ENCODE measurements around the gene AQP6.
"Not testable (repeated sequence)": the region's sequence is repeated elsewhere in the genome, so short reads cannot be mapped to it uniquely, and the experiment has no call there.

The AQP6 gene

GRCh38 chr12:49985981-49986380 lies 13.2 kb downstream of the AQP6 start:
- in situ Hi-C loops (cut with HindIII; ENCODE audit: low sequenced_read_pairs), result no loop called here

- in situ Hi-C loops (cut with HindIII; ENCODE audit: low sequenced_read_pairs), result not testable (repeated sequence)
Measured at GRCh38 chr12:49986476-49986875, 13.7 kb downstream of the AQP6 start.

GRCh38 chr12:49987625-49988303 lies 15.0 kb downstream of the AQP6 start:
- in situ Hi-C loops (cut with HindIII; ENCODE audit: low sequenced_read_pairs), result no loop called here

DNA sequence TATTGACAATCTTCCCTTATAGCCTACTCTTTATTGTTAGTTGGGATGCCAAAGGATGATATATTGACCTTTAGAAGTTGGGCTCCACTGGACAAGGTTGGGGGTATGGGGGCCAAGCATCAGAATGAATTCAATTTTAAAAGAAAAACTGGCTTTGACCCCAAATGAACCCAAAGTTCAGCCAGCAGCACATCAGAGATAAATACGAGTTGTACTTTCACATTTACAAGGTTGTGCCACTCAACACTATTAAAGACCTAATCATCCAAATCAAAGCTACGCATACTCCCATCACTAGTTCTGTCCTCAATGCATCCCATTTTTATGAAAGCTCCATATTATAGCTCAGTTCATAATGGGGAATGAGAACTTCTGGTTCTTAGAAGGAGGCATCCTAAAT lies 16.7 kb downstream of the AQP6 start:
- in situ Hi-C loops (cut with HindIII; ENCODE audit: low sequenced_read_pairs), result not testable (repeated sequence)

DNA sequence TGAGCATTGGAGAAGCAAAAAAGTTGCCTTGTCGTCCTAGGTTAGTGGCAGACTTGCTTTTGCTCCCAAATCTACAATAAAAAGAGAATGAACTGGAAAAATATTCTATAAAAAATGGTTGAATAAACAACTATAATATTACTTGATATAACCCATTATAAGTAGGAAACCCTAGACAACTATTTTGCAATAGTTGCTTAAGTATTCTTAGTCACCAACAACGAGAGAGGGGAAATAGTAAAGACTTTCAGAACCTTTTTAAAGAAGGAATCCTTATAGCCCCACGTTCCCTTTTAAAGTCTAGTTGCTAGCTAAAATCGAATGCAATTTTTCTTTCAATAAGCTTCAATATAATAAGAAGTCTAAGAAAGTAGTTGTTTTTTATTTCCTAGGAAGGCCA lies 17.5 kb downstream of the AQP6 start:
- in situ Hi-C loops (cut with HindIII; ENCODE audit: low sequenced_read_pairs), result no loop called here

GRCh38 chr12:49998453-49998852 lies 25.7 kb downstream of the AQP6 start:
- in situ Hi-C loops (cut with HindIII; ENCODE audit: low sequenced_read_pairs), result no loop called here

GRCh38 chr12:50003595-50003994 lies 30.8 kb downstream of the AQP6 start:
- in situ Hi-C loops (cut with HindIII; ENCODE audit: low sequenced_read_pairs), result no loop called here

- in situ Hi-C loops (cut with HindIII; ENCODE audit: low sequenced_read_pairs), result no loop called here
Measured at GRCh38 chr12:50004696-50005095, 31.9 kb downstream of the AQP6 start.

- in situ Hi-C loops (cut with HindIII; ENCODE audit: low sequenced_read_pairs), result no loop called here
Measured at GRCh38 chr12:50005175-50005574, 32.4 kb downstream of the AQP6 start.

DNA sequence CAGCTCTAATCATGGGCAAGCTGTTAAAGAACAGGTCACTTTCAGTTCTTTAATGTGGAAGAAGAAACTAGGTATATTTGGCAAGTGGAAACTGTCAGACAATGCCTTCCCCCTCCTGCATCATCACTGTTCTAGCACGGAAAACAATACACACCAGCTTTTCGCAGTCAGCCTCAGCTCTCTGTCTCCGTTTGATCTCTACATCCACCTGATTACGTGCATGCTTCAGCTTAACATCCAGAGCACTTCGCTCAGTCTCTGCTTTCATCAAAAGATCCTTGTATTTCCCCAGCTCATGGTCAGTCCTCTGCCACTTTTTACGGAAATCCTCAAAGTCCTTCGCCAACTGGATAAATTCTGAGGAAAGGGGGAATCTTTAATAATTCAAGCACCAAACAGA lies 33.5 kb downstream of the AQP6 start:
- in situ Hi-C loops (cut with HindIII; ENCODE audit: low sequenced_read_pairs), result no loop called here

DNA sequence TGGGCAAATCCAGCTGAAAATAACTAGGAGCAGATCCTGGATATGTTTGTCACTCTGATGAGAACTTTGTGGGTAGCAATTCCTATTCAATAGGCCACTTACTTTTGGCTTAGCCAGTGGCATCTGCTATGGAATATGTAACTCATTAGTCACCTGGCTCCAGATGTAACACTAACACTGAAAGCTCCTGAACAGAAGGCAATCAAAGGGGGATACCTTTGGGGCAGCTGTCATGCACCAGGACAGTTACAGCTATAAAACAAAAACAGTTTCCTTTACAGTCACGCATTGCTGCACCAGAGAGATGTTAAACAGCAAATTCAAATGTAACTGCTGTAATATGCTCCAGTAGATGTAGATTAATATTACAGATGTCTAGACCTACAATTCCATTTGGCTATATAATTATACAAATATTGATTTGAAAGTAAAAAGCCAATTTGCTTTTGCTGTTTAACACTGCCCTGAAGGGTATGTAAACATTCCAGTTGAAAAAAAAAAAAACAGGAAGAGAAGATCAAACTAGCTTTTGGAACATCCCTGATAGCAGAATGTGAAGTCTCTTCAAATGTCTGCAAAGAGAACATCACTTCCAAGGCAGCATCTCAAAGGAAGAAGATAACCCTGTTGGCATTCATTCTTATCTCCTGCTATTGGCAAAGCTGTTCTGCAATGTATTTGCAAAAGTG lies 34.2 kb downstream of the AQP6 start:
- in situ Hi-C loops (cut with HindIII; ENCODE audit: low sequenced_read_pairs), result no loop called here

DNA sequence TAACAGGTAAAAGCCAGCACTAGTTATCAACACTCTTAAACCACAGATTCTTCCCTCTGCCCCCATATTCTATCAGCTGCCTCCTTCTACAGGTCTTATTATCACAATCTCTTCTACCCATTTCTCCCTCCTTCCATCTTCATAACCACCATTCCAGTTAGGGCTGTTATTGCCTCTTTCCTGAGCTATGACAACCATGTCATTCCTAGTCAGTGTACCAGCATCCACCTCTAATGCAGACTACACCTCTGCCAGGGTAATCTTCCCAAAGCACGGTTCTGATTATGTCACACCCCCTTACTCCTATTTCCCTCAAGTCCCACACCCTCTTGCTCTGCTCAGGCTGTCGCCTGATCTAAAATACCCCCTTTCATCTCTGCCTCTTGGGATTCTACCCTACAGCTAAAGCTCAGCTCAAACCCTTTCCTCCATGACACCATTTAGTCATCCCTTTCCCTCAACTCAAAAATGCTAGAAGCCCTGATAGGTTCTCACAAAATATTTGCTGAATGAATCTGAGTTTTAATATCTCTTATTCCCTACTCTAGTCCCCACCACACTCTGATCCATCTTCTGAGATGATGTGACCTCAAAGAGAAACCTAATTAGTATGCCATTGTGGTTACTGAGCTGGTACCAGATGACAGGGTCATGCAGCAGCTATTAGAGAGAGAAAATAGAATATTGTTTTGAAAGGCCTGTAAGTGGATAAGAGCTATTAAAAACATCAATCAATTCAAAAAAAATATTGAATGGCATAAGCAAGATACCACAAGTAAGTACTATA lies 40.8 kb downstream of the AQP6 start:
- in situ Hi-C loops (cut with HindIII; ENCODE audit: low sequenced_read_pairs), result no loop called here

DNA sequence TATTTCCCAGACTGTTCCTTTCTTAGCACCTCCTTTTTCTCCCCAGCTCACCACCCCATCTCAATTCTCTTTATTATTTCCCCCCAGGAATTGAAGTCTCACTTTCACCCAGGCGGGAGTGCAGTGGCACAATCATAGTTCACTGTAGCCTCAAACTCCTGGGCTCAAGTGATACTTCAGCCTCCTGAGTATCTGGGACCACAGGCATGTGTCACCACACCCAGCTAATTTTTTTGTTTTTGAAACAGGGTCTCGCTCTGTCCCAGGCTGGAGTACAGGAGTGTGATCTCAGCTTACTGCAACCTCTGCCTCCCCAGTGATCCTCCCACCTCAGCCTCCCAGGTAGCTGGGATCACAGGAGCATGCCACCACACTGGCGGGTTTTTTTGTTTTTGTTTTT lies 41.6 kb downstream of the AQP6 start:
- in situ Hi-C loops (cut with HindIII; ENCODE audit: low sequenced_read_pairs), result no loop called here

GRCh38 chr12:50016501-50017475 lies 44.0 kb downstream of the AQP6 start:
- in situ Hi-C loops (cut with HindIII; ENCODE audit: low sequenced_read_pairs), result no loop called here

DNA sequence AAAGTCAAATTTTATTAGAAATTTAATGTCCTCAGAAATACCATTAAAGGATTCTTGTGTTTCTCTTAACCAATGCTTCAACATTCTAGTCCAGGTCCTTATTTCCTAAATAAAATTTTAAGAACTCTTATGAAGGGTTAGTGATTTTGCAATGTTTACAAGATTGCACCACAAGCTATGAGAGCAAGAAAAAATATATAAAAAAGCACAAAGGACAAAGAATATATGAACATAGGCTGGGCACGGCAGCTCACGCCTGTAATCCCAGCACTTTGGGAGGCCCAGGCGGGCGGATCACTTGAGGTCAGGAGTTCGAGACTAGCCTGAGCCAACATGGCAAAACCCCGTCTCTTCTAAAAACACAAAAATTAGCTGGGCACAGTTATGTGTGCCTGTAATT lies 44.9 kb downstream of the AQP6 start:
- in situ Hi-C loops (cut with HindIII; ENCODE audit: low sequenced_read_pairs), result no loop called here

DNA sequence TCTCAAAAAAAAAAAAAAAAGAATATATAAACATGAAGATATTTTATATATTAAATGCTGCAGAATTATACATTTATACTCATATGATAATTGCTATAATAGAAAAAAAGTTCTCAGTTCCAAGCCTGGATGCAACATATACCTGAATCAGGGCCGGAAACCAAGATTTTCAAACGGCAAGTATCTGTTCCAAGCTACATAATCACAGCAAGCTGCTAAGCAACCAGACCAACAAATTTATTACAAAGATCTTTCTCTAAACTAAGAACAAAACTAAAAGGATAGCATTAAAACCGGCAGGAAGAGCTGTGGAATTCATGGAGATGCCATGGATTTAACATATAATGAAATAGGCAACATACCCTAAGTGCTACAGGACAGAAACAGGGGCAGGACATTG lies 45.4 kb downstream of the AQP6 start:
- in situ Hi-C loops (cut with HindIII; ENCODE audit: low sequenced_read_pairs), result no loop called here

- in situ Hi-C loops (cut with HindIII; ENCODE audit: low sequenced_read_pairs), result no loop called here
Measured at GRCh38 chr12:50018968-50019367, 46.2 kb downstream of the AQP6 start.

DNA sequence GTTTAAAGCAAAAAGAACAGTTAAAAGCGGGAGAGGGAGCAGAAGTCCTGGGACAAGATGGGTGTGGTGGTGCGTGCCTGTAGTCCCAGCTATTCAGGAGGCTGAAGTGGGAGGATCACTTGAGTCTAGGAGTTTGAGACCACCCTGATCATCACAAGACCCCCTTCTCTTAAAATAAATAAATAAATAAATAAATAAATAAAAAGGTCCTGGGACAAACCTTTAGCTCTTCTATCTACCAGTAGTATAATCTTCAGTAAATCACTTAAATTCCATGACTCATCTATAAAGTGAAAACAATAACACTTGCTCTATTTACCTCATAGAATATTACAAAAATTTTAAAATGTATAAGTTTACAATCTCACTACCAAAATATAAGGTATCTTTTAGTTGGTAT lies 46.8 kb downstream of the AQP6 start:
- in situ Hi-C loops (cut with HindIII; ENCODE audit: low sequenced_read_pairs), result no loop called here

GRCh38 chr12:50021031-50021430 lies 48.3 kb downstream of the AQP6 start:
- in situ Hi-C loops (cut with HindIII; ENCODE audit: low sequenced_read_pairs), result no loop called here

- in situ Hi-C loops (cut with HindIII; ENCODE audit: low sequenced_read_pairs), result no loop called here
Measured at GRCh38 chr12:50022903-50023302, 50.2 kb downstream of the AQP6 start.

GRCh38 chr12:50024227-50024626 lies 51.5 kb downstream of the AQP6 start:
- in situ Hi-C loops (cut with HindIII; ENCODE audit: low sequenced_read_pairs), result no loop called here
